ENCODE measurements around the gene MAP3K6. TPM values are rescaled to one million over a fixed set of nuclear protein-coding genes. Genes with fewer than 3 reads are reported as not detected.
"Not testable (repeated sequence)": the region's sequence is repeated elsewhere in the genome, so short reads cannot be mapped to it uniquely, and the experiment has no call there.

The MAP3K6 gene
- total RNA-seq, 1 donor from 2014 or later = 46.6 TPM

GRCh38 chr1:27399251-27400025 lies 32.7 kb upstream of the MAP3K6 start:
- no peak for DNase-seq
- no peak for ATAC-seq
- intact Hi-C loops (cut with micrococcal nuclease) = loop anchor here (5.0 kb wide), 1 partner anchor 97 kb away; no protein-coding TSS in a partner anchor

DNA sequence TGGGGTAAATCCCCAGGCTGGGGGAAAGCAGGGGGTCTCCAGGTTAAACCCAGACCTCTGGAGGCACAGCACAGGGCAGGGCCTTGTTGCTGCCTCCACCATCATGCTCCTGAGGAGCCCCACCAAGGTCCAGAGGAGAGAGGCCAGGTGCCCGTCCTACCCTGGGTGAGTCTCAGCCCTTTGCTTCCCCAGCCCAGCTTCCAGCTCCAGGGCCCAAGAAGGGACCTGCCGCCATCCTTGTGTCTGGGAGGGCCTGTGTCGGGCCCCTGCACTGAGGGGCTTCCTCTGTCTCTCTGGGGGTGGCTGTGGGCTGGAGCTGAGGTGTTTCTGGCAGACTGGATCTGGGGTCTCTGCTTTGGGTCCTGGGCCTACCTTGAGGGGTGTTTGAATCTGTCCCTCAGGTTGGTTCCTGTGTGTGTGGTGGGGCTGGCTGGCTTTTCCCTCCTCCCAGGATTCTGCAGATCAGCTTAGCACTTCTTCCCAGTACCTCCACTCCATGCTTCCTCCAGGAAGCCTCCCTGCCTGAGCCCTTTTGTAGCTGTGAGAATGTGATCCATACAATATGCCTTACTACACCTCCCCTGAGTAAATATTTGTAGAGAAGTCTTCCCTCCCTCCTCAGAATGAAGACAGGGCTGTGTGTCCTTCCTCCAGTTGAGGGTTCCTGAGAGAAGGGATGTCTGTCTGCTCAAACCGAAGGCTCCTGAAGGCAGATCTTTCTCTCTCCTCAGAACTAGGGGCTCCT lies 31.8 kb upstream of the MAP3K6 start:
- ATAC-seq (no peak), DNase-seq (no peak)
- intact Hi-C loops (cut with micrococcal nuclease) = loop anchor here (5.0 kb wide), 1 partner anchor 96 kb away; no protein-coding TSS in a partner anchor

GRCh38 chr1:27397749-27398148 lies 31.0 kb upstream of the MAP3K6 start:
- intact Hi-C loops (cut with micrococcal nuclease) = loop anchor here (5.0 kb wide), 1 partner anchor 95 kb away; no protein-coding TSS in a partner anchor
- ATAC-seq = no peak

DNA sequence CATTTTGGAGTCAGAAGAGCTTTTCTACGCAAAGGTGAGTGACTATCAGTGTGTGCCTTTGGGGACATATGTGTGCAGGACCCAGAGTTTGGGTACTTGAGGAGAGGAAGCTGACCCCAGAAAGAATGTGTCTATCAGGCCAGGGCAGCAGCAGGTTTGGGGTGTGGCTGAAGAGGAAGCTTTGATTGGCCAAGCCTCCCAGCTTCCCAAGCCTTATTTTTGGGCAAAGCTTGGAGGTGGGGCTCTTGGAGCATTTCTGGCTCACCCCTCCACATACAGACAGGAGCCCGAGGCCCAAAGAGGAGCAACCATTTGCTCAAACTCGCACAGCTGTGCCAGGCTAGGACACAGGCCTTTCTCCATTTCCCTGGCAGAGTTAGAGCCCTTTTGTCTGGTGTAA lies 30.3 kb upstream of the MAP3K6 start:
- intact Hi-C loops (cut with micrococcal nuclease) = loop anchor here (5.0 kb wide), 1 partner anchor 95 kb away; no protein-coding TSS in a partner anchor
- ATAC-seq = no peak
- DNase-seq = no peak

More at GRCh38 chr1:27397749-27398148, 31.0 kb upstream of the MAP3K6 start:
- no peak for DNase-seq

DNA sequence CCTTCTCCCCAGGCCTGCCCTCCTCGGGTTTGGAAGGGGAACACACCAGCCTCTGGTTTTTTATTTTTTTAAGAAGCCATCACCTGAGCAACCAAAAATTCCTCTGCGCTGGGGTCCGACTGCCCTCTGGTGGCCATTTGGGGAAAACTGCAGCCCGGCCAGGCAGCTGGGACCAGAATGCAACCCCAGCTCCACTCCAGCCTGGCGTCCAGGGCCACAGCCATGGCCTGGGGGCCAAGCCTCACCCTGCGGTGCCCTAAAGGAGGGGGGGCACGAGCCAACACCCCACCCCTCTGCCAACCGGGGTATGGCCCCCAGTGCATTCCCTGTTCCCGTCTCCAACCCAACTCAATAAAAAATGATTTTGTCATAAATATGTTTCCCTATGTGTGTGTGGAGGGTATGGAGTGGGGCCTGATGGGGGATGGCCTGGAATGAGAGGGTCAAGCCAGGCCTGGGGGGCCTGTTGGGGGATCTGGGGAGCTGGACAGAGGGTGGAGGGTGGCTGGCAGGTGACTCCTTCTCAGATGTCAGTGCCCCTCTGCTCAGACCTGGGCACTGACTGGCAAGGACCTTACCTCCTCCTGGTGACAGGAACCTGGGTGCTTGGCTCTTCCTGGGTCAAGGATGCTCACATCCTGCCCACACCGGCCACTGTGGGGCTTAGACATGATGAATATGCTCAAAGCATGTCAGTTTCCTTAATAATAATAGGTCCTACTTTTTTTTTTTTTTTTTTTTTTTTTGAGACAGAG lies 28.9 kb upstream of the MAP3K6 start:
- ATAC-seq = peak; percentile 18
- peak; percentile 82 for DNase-seq
- intact Hi-C loops (cut with micrococcal nuclease) = loop anchor here (5.0 kb wide), 1 partner anchor 93 kb away; no protein-coding TSS in a partner anchor

DNA sequence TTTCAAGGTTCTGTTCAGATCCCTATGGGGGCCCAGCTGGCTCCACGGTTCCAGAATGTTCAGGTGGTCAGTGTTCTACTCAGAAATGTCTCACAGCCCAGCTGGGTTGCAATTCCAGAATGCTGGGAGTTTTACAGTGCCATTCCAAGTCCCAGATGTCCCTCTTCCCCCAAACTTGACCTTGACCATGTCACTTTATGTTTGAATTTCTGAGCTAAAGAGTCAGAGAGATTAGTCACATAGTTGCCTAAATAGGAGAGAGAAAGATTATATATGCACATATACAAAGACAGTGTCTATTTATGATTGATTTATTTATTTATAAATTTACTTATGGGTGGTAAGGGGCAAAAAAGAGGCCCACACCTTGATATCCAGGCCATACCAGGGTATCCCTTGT lies 28.2 kb upstream of the MAP3K6 start:
- intact Hi-C loops (cut with micrococcal nuclease) = loop anchor here (5.0 kb wide), 1 partner anchor 93 kb away; no protein-coding TSS in a partner anchor
- no peak for ATAC-seq
- no peak for DNase-seq

DNA sequence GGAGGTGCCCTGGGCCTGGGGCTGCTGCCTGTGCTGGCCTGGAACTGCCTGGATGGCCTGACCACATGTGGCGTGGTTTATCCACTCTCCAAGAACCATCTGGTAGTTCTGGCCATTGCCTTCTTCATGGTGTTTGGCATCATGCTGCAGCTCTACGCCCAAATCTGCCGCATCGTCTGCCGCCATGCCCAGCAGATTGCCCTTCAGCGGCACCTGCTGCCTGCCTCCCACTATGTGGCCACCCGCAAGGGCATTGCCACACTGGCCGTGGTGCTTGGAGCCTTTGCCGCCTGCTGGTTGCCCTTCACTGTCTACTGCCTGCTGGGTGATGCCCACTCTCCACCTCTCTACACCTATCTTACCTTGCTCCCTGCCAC lies 27.5 kb upstream of the MAP3K6 start:
- intact Hi-C loops (cut with micrococcal nuclease) = no loop called here
- ATAC-seq (no peak), DNase-seq (no peak)

- DNase-seq = no peak
- no peak for ATAC-seq
- intact Hi-C loops (cut with micrococcal nuclease) = no loop called here
Observed at GRCh38 chr1:27393641-27394281, 27.0 kb upstream of the MAP3K6 start.

GRCh38 chr1:27392778-27393635 lies 26.2 kb upstream of the MAP3K6 start:
- DNase-seq (no peak), ATAC-seq (no peak)
- intact Hi-C loops (cut with micrococcal nuclease) = no loop called here

- DNase-seq = peak; percentile 96
- peak; percentile 89 for ATAC-seq
- intact Hi-C loops (cut with micrococcal nuclease) = no loop called here
Observed at GRCh38 chr1:27392096-27392777, 25.5 kb upstream of the MAP3K6 start, which contains the start of gene GPR3. GPR3 (plus strand) TSS chr1:27392622; CDS start chr1:27393799, 1,177 bp downstream.

- DNase-seq (peak; percentile 65), ATAC-seq (peak; percentile 60)
- intact Hi-C loops (cut with micrococcal nuclease) = no loop called here
Observed at GRCh38 chr1:27391511-27392095, 24.8 kb upstream of the MAP3K6 start.

- DNase-seq (peak; percentile 79), ATAC-seq (no peak)
- intact Hi-C loops (cut with micrococcal nuclease) = no loop called here
Observed at GRCh38 chr1:27388337-27389005, 21.7 kb upstream of the MAP3K6 start.

DNA sequence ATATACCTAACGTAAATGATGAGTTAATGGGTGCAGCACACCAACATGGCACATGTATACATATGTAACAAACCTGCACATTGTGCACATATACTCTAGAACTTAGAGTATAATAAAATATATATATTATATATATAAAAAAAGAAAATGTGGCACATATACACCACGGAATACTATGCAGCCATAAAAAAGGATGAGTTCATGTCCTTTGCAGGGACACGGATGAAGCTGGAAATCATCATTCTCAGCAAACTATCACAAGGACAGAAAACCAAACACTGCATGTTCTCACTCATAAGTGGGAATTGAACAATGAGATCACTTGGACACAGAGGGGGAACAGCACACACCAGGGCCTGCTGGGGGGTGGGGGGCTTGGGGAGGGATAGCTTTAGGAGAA lies 18.0 kb upstream of the MAP3K6 start:
- DNase-seq; intact Hi-C loops (cut with micrococcal nuclease); ATAC-seq: not testable (repeated sequence)

DNA sequence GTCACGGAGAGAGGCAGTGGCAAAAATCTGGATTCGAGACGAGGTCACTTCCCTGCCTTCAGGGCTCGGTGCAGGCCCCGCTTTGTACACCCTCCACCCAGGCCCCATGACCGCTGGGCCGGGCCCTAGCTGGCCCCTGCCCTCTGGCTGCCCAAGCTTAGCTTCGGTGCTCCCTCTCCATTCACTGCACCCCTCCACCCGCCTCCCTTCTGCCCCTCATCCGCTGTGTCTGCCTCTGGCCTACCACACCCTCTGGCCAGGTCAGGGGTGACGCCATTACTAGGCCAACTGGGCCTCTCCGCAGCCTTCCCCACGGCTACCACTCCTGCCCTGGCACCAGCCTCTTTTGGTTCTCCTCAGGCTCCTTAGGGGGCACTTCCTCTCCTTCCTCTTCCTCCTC lies 16.9 kb upstream of the MAP3K6 start:
- intact Hi-C loops (cut with micrococcal nuclease) = no loop called here
- DNase-seq (no peak), ATAC-seq (no peak)

GRCh38 chr1:27383039-27383605 lies 16.4 kb upstream of the MAP3K6 start, which contains the start of gene CD164L2:
CD164L2 (minus strand) TSS chr1:27383333; CDS start chr1:27383239, 94 bp downstream.
- ATAC-seq (no peak), DNase-seq (no peak)
- intact Hi-C loops (cut with micrococcal nuclease) = no loop called here
